Neural cell (in vitro differentiated cells): ENCODE data around the gene DCANP1. TPM values are rescaled to one million over a fixed set of nuclear protein-coding genes. Genes with fewer than 3 reads are reported as not detected.

Experiments used
- H2AFZ ChIP-seq: fragments of 200-600, 300-800 bp; sonication (generic), shearing (Covaris generic); 2 replicates; pipeline ENCODE4 v1.6.0; 2014; ENCODE audit warnings: low read depth, mild to moderate bottlenecking, antibody characterized with exemption, low read length, moderate library complexity
- H3F3A ChIP-seq: fragments of 200-600 bp; shearing (Covaris generic); 2 replicates; pipeline ENCODE4 v1.6.1; 2016; ENCODE audit warnings: mild to moderate bottlenecking, moderate library complexity, mixed read lengths, antibody characterized with exemption, low read length; ENCODE audit not compliant: insufficient read depth, poor library complexity, severe bottlenecking
- H3K27ac ChIP-seq: fragments of 200-600, 300-800 bp; sonication (generic), shearing (Covaris generic); 2 replicates; pipeline ENCODE4 v1.5.1; 2014; ENCODE audit warnings: mild to moderate bottlenecking, low read length, moderate library complexity
- H3K27me3 ChIP-seq: fragments of 300-800, 200-600 bp; sonication (generic), shearing (Covaris generic); 2 replicates; pipeline ENCODE4 v1.6.0; 2014; ENCODE audit warnings: mild to moderate bottlenecking, low read depth, low read length, moderate library complexity; ENCODE audit not compliant: insufficient read depth
- H3K36me3 ChIP-seq: fragments of 300-800, 200-600 bp; sonication (generic), shearing (Covaris generic); 2 replicates; pipeline ENCODE4 v1.5.1; 2014; ENCODE audit warnings: mild to moderate bottlenecking, antibody characterized with exemption, low read length, moderate library complexity; ENCODE audit not compliant: insufficient read depth
- H3K4me2 ChIP-seq: fragments of 300-800, 200-600 bp; sonication (generic), shearing (Covaris generic); 2 replicates; pipeline ENCODE4 v1.6.0; 2014; ENCODE audit warnings: mild to moderate bottlenecking, low read length
- H3K4me3 ChIP-seq: fragments of 300-800, 200-600 bp; sonication (generic), shearing (Covaris generic); 2 replicates; pipeline ENCODE4 v1.5.1; 2014; ENCODE audit warnings: mild to moderate bottlenecking, low read length, moderate library complexity
- H3K79me2 ChIP-seq: fragments of 200-600 bp; shearing (Covaris generic); replicated peaks from 2 replicates; pipeline ENCODE4 v1.6.0; 2014; ENCODE audit warnings: mild to moderate bottlenecking, low read length, moderate library complexity; ENCODE audit not compliant: insufficient read depth
- H3K9ac ChIP-seq: fragments of 300-800, 200-600 bp; sonication (generic), shearing (Covaris generic); 2 replicates; pipeline ENCODE4 v1.6.1; 2016; ENCODE audit warnings: mild to moderate bottlenecking, low read length, mixed read lengths
- H3K9me2 ChIP-seq: fragments of 200-600 bp; shearing (Covaris generic); 2 replicates; pipeline ENCODE4 v1.6.1; 2016; ENCODE audit warnings: mild to moderate bottlenecking, low read length, mixed read lengths; ENCODE audit not compliant: insufficient read depth
- H3K9me3 ChIP-seq: fragments of 200-600, 300-800 bp; sonication (generic), shearing (Covaris generic); 2 replicates; pipeline ENCODE4 v1.6.1; 2016; ENCODE audit warnings: mild to moderate bottlenecking, mixed run types, low read length, moderate library complexity, mixed read lengths
- H4K20me1 ChIP-seq: fragments of 200-600 bp; shearing (Covaris generic); 2 replicates; pipeline ENCODE4 v1.6.1; 2016; ENCODE audit warnings: mild to moderate bottlenecking, mixed run types; ENCODE audit not compliant: insufficient read depth
- EP300 ChIP-seq: fragments of 450-650 bp; conservative IDR thresholded peaks from 2 replicates; pipeline ENCODE4 v1.6.1; 2014; ENCODE audit warnings: antibody characterized with exemption, mild to moderate bottlenecking, moderate library complexity; ENCODE audit not compliant: poor library complexity, severe bottlenecking
- EZH2 ChIP-seq: fragments of 200-600, 300-800 bp; shearing (Covaris generic), sonication (generic); IDR thresholded peaks from 2 replicates; pipeline ENCODE4 v1.6.1; 2014; ENCODE audit warnings: antibody characterized with exemption, low read length, borderline replicate concordance, mild to moderate bottlenecking; ENCODE audit not compliant: insufficient read depth, poor library complexity, severe bottlenecking
- MXI1 ChIP-seq: fragments of 450-650 bp; conservative IDR thresholded peaks from 2 replicates; pipeline ENCODE4 v1.6.1; 2014; ENCODE audit warnings: antibody characterized with exemption, mild to moderate bottlenecking; ENCODE audit not compliant: poor library complexity, severe bottlenecking
- POLR2AphosphoS5 ChIP-seq: IDR thresholded peaks from 2 replicates; pipeline ENCODE4 v1.6.1; 2012
- RAD21 ChIP-seq: fragments of 450-650 bp; conservative IDR thresholded peaks from 2 replicates; pipeline ENCODE4 v1.6.1; 2014; ENCODE audit warnings: antibody characterized with exemption, mild to moderate bottlenecking, moderate library complexity
- SMC3 ChIP-seq: fragments of 450-650 bp; conservative IDR thresholded peaks from 2 replicates; pipeline ENCODE4 v1.6.1; 2014; ENCODE audit warnings: antibody characterized with exemption, mild to moderate bottlenecking, moderate library complexity; ENCODE audit not compliant: poor library complexity
- TAF1 ChIP-seq: IDR thresholded peaks from 2 replicates; pipeline ENCODE4 v1.6.1; 2012; ENCODE audit warnings: low read depth
- polyA plus RNA-seq: library from polyadenylated mRNA; depleted of rRNA; stranded (reverse); fragments of >200 nt; gene quantifications from 2 replicates; pipeline ENCODE4 v1.2.3, GENCODE V29; 2014
- TF ChIP-seq, protein P1 (sequence below): IDR thresholded peaks from 2 replicates; pipeline ENCODE4 v1.6.1; 2012; ENCODE audit warnings: borderline replicate concordance
- TF ChIP-seq, protein P2 (sequence below): fragments of 450-650 bp; IDR thresholded peaks from 2 replicates; pipeline ENCODE4 v1.5.1; 2014; ENCODE audit warnings: antibody characterized with exemption, mild to moderate bottlenecking, moderate library complexity; ENCODE audit not compliant: poor library complexity, severe bottlenecking

Gene DCANP1
- polyA plus RNA-seq, 1 donor from 2014 or later, result not detected

DNA sequence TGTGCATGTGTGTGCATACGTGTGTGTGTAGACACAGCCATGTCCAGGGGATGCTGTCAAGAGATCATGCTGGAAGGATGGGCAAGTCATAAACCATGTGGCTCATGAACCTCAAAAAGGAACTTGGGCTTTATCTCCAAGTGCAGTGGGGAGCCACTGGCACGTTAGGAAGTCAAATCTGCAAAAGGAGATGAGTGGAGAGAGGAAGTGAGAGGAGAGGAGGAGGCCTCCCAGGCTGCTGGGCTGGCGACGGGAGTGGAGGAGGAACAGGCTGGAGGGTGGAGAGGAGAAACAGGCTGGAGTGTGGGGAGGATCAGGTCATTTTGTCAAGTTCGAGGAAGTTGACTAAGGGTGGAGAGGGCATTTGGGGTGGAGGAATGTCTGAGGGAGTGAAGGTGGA lies 34.2 kb upstream of the DCANP1 start:
- H3K27ac ChIP-seq, result no peak overlapping the region
- H2AFZ ChIP-seq, result no peak overlapping the region
- H4K20me1 ChIP-seq, result no peaks in the 10 kb centered on the region
- no peaks in the 10 kb centered on the region for H3K9me2 ChIP-seq
- no peak overlapping the region for H3K4me2 ChIP-seq
- H3K9me3 ChIP-seq, result no peaks in the 10 kb centered on the region
- no peaks in the 10 kb centered on the region for H3K36me3 ChIP-seq
- H3F3A ChIP-seq, result no peaks in the 10 kb centered on the region
- H3K79me2 ChIP-seq, result no peaks in the 10 kb centered on the region
- TF ChIP-seq, protein P1, sequence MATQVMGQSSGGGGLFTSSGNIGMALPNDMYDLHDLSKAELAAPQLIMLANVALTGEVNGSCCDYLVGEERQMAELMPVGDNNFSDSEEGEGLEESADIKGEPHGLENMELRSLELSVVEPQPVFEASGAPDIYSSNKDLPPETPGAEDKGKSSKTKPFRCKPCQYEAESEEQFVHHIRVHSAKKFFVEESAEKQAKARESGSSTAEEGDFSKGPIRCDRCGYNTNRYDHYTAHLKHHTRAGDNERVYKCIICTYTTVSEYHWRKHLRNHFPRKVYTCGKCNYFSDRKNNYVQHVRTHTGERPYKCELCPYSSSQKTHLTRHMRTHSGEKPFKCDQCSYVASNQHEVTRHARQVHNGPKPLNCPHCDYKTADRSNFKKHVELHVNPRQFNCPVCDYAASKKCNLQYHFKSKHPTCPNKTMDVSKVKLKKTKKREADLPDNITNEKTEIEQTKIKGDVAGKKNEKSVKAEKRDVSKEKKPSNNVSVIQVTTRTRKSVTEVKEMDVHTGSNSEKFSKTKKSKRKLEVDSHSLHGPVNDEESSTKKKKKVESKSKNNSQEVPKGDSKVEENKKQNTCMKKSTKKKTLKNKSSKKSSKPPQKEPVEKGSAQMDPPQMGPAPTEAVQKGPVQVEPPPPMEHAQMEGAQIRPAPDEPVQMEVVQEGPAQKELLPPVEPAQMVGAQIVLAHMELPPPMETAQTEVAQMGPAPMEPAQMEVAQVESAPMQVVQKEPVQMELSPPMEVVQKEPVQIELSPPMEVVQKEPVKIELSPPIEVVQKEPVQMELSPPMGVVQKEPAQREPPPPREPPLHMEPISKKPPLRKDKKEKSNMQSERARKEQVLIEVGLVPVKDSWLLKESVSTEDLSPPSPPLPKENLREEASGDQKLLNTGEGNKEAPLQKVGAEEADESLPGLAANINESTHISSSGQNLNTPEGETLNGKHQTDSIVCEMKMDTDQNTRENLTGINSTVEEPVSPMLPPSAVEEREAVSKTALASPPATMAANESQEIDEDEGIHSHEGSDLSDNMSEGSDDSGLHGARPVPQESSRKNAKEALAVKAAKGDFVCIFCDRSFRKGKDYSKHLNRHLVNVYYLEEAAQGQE, result no peak
- TF ChIP-seq SMC3 (no peak), EP300 (no peak), POLR2AphosphoS5 (no peak), RAD21 (no peak), MXI1 (no peak), EZH2 (no peak), TAF1 (no peak)
- TF ChIP-seq, protein P2, sequence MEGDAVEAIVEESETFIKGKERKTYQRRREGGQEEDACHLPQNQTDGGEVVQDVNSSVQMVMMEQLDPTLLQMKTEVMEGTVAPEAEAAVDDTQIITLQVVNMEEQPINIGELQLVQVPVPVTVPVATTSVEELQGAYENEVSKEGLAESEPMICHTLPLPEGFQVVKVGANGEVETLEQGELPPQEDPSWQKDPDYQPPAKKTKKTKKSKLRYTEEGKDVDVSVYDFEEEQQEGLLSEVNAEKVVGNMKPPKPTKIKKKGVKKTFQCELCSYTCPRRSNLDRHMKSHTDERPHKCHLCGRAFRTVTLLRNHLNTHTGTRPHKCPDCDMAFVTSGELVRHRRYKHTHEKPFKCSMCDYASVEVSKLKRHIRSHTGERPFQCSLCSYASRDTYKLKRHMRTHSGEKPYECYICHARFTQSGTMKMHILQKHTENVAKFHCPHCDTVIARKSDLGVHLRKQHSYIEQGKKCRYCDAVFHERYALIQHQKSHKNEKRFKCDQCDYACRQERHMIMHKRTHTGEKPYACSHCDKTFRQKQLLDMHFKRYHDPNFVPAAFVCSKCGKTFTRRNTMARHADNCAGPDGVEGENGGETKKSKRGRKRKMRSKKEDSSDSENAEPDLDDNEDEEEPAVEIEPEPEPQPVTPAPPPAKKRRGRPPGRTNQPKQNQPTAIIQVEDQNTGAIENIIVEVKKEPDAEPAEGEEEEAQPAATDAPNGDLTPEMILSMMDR, result no peak
- H3K27me3 ChIP-seq, result peaks cover 4% of the 10 kb centered on the region
- H3K9ac ChIP-seq, result no peak overlapping the region
- H3K4me3 ChIP-seq, result no peak overlapping the region

DNA sequence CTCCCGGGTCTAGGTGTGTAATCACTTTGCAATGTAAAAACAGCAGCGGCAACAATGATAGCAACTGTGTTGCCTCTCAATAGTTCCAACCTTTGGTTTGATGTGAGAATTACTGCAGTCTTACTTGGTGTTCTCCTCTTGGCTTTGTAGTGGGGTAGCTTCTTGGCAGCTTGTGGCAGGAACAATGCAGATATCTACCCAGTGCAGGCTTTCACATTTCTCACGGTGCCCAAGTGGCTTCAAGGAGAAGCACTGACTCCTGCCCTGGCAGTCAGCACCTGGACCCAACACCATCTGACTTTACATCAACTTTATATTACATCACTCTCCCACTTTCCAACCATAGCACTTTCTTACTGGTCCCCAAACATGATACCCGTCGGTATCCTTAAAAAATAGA lies 33.4 kb upstream of the DCANP1 start:
- no peaks in the 10 kb centered on the region for H3K9me2 ChIP-seq
- no peaks in the 10 kb centered on the region for H3K9me3 ChIP-seq
- TF ChIP-seq EP300, result no peak
- TF ChIP-seq, protein P1, result no peak
- no peak for TF ChIP-seq EZH2
- TF ChIP-seq, protein P2, result no peak
- TF ChIP-seq MXI1, result no peak
- TF ChIP-seq TAF1, result no peak
- no peak for TF ChIP-seq RAD21
- no peak for TF ChIP-seq SMC3
- no peak for TF ChIP-seq POLR2AphosphoS5
- H3K4me2 ChIP-seq, result no peak overlapping the region
- H2AFZ ChIP-seq, result no peak overlapping the region
- no peaks in the 10 kb centered on the region for H3K36me3 ChIP-seq
- no peak overlapping the region for H3K9ac ChIP-seq
- no peaks in the 10 kb centered on the region for H3F3A ChIP-seq
- peaks cover 4% of the 10 kb centered on the region for H3K27me3 ChIP-seq
- H4K20me1 ChIP-seq, result no peaks in the 10 kb centered on the region
- no peak overlapping the region for H3K27ac ChIP-seq
- H3K4me3 ChIP-seq, result no peak overlapping the region
- no peaks in the 10 kb centered on the region for H3K79me2 ChIP-seq
